Stimulated activated CD8-positive, alpha-beta memory T cell treated with anti-CD3 and anti-CD28 coated beads, Interleukin-12 subunit alpha, Interleukin-12 subunit beta, amount 100 ng/mL, for 24 hours (primary cell): Measurements from ENCODE around the gene PAK3.

Experiments used
- DNase-seq: peaks from one replicate; pipeline ENCODE4 v3.0.0-alpha.2; 2020; ENCODE audit errors: extremely low read depth

PAK3 gene

DNA sequence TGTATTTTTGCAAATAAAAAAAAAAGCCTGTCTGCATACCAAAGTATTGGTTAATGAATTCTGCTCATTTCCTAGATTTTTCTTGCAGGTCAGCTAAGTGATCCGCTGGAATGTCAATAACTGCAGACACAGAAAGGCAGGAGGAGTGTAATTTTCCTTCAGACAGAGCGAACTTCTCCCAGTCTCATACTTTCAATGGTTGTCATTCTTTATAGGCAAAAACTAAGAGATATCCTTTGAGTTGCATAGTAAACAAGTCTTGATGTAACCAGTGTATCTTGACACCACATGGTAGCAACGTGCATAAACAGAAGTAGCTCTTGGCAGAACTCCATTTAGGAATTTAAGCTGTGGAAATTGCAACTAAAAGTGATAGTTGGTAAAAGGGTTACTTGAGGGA lies 166.1 kb downstream of the PAK3 start:
- DNase-seq = no peak

DNA sequence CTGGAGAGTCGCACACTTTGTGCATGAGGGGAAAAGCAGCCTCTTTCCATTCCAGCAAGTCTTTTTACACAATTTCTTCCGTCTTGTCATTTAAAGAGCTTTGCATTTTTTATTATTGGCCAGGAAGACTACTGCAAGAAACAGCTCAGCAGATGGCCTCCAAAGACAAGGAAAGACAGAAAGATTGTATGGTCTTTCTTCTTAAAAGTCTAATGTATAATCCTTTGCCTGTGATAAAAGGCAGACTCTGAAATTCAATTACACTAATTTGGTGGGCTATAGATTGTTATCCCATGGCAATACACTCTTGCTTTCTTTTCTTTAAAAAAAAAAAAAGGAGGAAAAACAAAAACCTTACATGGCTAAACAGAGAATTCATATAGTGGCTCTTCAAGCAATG lies 168.4 kb downstream of the PAK3 start:
- DNase-seq = no peak

DNA sequence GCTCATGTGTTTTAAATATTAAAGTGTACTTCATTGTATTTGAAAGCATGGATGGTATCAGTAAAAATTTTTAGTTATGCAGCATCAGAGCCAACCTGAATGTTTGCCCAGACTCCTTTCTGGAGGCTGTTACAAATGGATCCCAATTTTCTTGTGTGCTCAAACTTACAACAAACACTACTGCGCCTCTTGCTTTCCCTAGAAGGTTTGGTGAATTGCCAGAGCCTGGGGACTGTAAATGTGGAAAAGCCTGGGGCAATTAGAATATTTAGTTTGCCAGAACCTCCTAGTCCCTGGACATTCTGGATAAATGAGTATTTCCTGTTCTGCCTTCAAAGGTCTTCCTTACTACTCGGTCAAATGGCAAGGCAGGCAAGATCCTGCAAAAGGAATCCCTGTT lies 169.5 kb downstream of the PAK3 start:
- DNase-seq = no peak

DNA sequence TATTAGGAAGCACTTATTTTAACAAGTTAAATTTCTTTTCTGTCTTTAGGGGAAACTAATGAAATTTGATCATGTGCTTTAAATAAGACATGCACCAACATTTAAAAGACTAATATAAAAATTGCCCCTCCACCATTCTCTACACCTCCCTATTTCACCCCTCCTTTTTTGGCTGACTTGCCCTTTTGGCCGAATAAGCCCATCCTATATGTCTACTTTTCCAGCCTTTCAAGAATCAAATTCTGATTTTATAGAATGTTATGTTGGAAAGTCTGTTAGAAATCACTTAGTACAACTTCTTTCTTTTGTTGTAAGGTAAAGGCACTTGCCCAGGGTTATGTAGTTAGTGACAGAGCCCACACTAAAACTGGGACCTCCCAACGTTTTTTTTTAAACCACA lies 172.5 kb downstream of the PAK3 start:
- no peak for DNase-seq

DNA sequence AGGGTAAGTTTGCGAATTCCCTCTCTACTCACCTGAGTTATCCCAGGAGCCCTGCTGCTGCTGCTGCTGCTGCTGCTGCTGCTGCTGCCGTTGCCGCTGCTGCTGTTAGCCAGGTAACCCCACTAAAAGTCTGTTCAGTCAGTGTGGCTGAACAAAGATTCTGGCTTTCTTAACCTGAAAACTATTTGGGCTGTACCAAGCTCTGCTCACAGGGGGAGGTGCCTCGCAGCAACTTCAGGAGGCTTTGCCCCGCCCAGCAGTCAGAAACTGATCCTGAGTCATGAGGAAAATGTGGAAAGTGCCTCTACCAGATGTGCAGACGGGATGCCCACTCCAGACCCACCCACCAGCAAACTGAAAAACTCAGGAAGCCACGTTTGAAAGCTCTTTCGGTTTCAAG lies 174.3 kb downstream of the PAK3 start, which contains the start of gene CAPN6:
TSS of gene CAPN6 (minus strand) at position 145 of the 400 bp plus-strand sequence. CDS start 6,547 bp downstream, outside the sequence.
- no peak for DNase-seq
